WI38 (cell line): ENCODE measurements around the gene FCHO1.
A peak's percentile ranks its signal among the peaks of the same experiment; 100 is the strongest.
"Not testable (repeated sequence)": the region's sequence is repeated elsewhere in the genome, so short reads cannot be mapped to it uniquely, and the experiment has no call there.

Experiments used
- H3K4me3 ChIP-seq: 2 replicates; pipeline ENCODE4 v1.5.1; 2011; ENCODE audit warnings: low read depth, mild to moderate bottlenecking, control low read depth, low read length
- TF ChIP-seq, protein P1 (sequence below): IDR thresholded peaks from 2 replicates; pipeline ENCODE4 v1.5.1; 2012; ENCODE audit warnings: low read depth, mild to moderate bottlenecking, control low read depth, low read length

Gene FCHO1

DNA sequence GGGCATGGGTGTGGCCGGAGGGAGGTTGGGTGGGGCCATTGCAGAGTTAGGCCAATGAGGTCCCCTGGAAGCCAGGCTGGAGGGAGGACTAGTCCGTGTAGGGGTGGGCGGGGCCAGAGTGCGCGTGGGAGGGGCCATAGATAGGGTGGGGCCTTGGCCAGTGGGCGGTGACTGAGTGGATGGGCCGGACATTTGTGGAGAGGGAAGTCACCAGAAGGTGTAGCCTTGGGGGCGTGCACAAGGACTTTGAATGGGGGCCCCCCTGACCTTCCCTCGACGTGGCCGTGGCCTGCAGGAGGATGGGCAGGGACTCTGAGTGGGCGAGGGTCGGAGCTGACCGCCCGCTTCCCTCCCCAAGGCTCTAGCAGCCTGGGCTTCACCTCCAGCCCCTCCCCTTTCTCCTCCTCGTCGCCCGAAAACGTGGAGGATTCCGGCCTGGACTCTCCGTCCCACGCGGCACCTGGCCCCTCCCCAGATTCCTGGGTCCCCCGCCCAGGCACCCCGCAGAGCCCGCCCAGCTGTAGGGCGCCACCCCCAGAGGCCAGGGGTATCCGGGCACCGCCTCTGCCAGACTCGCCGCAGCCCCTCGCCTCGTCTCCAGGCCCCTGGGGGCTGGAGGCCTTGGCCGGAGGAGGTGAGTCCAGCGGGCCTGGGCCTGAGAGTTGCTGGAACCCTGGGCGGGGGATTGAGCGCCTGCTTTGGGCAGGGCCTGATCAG, 27.1 kb downstream of the FCHO1 start:
- TF ChIP-seq, protein P1, sequence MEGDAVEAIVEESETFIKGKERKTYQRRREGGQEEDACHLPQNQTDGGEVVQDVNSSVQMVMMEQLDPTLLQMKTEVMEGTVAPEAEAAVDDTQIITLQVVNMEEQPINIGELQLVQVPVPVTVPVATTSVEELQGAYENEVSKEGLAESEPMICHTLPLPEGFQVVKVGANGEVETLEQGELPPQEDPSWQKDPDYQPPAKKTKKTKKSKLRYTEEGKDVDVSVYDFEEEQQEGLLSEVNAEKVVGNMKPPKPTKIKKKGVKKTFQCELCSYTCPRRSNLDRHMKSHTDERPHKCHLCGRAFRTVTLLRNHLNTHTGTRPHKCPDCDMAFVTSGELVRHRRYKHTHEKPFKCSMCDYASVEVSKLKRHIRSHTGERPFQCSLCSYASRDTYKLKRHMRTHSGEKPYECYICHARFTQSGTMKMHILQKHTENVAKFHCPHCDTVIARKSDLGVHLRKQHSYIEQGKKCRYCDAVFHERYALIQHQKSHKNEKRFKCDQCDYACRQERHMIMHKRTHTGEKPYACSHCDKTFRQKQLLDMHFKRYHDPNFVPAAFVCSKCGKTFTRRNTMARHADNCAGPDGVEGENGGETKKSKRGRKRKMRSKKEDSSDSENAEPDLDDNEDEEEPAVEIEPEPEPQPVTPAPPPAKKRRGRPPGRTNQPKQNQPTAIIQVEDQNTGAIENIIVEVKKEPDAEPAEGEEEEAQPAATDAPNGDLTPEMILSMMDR: no peak
- no peak overlapping the region for H3K4me3 ChIP-seq

DNA sequence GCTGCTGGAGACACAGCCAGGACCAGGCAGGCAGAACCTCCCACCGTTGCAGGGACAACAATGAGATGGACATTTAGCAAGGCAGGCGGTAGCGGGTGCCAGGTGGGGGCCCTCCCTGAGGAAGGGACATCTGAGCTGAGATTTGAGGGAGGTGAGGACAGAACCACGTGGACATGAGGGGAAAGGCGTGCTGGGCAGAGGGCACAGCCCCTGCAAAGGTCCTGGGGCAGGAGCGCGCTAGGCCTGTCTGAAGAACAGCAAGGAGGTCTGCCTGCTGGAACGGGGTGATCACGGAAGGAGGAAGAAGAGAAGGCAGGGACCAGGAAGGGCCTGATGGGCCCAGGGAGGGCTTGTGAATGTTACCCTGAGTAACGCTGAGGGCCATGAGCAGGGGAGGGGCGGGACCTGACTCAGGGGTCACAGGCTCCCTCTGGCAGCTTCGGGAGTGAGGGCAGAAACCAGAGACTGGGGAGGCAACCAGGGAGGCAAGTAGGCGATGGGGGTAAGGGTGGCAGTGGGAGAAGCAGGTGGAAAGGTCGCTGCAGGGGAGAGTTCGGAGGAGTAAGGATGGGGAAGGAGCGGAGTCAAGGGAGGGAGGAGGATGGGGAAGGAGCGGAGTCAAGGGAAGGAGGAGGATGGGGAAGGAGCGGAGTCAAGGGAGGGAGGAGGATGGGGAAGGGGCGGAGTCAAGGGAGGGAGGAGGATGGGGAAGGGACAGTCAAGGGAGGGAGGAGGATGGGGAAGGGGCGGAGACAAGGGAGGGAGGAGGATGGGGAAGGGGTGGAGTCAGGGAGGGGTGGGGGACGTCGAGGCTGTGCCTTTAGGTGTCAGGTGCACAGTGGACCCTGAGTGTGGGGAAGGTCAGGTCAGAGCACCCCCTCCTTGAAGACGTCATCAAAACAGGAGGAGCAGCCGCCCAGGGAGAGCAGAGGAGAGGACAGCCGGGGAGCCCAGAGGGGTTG, 28.0 kb downstream of the FCHO1 start:
- no peak overlapping the region for H3K4me3 ChIP-seq
- TF ChIP-seq, protein P1: no peak

DNA sequence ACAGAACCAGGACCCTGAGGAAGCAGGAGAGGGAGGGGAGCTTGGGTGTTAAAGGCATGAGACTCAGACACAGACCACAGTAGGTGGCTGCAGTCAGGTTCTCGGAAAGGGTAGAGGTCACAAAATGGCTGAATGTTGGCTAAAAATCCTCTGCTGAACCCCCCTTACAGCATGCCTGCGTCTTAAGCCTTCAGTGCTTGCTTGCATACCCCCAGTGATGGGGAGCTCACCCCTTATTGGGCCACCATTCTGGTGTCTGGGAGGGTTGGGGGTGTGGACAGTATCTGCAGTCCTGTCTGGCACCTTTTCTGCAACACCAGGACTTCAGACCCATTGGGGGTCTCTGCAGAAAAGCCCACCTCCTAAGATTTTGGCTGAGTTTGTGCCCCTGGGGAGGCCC, 29.5 kb downstream of the FCHO1 start:
- no peak overlapping the region for H3K4me3 ChIP-seq
- TF ChIP-seq, protein P1: no peak

DNA sequence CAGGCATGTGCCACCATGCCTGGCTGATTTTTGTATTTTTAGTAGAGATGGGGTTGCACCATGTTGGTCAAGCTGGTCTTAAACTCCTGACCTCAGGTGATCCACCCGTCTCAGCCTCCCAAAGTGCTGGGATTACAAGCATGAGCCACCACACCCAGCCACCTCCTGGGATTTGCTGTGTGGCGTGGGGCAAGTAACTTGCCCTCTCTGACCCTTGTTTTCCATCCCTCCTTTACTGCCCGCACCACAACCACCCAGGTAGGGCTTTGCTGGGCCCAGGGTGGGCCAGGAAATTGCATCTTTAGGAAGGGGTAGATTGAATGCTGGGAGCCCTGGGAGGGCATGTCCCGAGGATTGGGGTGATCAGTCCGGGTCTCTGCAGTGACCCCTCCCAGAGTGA, 32.4 kb downstream of the FCHO1 start:
- not testable (repeated sequence) for H3K4me3 ChIP-seq

DNA sequence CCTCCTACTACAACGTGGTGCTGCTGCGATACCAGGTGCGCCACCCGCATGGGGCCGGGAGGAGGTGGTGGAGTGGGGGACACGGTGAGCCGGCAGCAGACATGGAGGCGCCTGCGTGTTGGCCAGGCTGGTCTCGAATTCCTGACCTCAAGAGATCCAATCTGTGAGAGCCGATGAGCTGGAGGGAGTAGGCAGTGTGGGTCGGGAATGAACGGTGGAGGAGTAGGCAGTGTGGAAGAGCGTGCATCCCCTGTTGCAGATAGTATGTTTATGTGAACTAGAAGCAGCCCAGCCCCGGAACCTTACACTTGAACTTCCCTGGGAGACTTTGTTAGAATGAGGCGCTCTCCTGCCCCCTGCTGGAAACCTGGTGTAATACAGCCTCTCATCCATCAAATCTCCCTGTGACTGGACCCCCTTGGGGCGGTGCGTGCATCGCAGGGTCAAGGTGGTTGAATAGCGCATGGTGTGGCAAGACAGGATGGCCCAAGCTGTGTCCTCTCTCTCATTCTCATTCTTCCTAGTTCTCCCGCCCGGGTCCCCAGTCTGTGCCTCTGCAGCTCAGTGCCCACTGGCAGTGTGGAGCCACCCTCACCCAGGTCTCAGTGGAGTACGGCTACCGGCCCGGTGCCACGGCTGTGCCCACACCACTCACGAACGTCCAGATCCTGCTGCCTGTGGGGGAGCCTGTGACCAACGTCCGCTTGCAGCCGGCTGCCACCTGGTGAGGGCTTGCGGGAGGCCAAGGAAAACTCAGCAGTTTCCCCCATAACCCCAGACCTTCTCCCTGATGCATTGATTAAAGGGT, 33.1 kb downstream of the FCHO1 start:
- no peak overlapping the region for H3K4me3 ChIP-seq
- TF ChIP-seq, protein P1: peak; percentile 84

DNA sequence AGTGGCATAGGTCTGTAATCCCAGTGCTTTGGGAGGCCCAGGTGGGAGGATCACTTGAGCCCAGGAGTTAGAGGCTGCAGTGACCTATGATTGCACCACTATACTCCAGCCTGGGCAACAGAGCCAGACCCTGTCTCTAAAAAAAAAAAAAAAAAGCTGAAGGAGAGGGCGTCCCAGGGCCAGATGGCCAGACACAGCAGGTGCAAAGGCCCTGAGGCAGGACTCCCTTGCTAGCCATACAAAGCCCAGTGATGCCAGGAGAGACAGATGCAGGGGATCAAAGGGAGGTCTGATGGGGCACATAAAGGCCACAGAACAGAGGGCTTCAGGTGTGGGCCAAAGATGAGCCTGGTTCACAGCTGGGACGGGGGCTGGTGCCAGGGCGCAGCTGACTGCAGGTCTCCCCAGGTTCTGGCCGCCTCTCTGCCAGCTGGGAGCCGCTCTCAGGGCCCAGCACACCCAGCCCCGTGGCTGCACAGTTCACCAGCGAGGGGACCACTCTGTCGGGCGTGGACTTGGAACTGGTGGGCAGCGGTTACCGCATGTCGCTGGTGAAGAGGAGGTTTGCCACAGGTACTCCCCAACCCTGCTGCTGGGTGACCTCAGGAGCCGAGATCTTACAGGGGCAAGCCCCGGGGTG, 36.1 kb downstream of the FCHO1 start:
- TF ChIP-seq, protein P1: no peak
- H3K4me3 ChIP-seq: no peak overlapping the region

DNA sequence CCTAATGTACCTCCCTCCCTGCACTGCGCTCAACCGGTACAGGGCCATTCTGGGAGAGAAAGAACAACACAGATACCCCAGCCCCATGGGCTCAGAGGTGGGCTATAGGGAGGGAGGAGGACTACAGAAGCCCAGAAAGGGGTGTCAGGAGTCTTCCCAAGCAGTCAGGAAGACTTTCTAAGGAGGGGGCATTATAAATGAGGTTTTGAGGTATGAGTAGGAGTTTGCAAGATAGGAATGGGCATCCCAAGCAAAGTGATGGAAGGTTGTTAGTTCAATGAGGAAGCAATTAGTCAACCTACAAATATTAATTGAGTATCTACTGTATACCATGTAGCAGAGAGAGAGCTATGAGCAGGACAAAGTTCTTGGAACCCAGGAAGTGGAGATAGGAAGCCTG, 37.4 kb downstream of the FCHO1 start:
- no peak overlapping the region for H3K4me3 ChIP-seq
- TF ChIP-seq, protein P1: no peak
